H4 (cell line): ENCODE results near the gene MAPKAP1. TPM values are rescaled to one million over a fixed set of nuclear protein-coding genes. Genes with fewer than 3 reads are reported as not detected.

ENCODE experiments used
- DNase-seq: peaks from one replicate; pipeline ENCODE4 v3.0.0-alpha.2; 2015; ENCODE audit warnings: low spot score
- total RNA-seq: library from RNA; depleted of rRNA; stranded (reverse); fragments of >200 nt; shearing (Covaris generic); gene quantifications from 2 replicates; pipeline ENCODE4 v1.2.3, GENCODE V29; 2014

The MAPKAP1 gene
- total RNA-seq, 1 experiment from 2014 or later: 84.3 TPM

GRCh38 chr9:125674981-125675973 lies 31.7 kb downstream of the MAPKAP1 start:
- peak; percentile 37 for DNase-seq

GRCh38 chr9:125672876-125673275 lies 34.1 kb downstream of the MAPKAP1 start:
- DNase-seq: no peak

- peak; percentile 12 for DNase-seq
Observed at GRCh38 chr9:125663127-125663526, 43.9 kb downstream of the MAPKAP1 start.

- no peak for DNase-seq
Observed at GRCh38 chr9:125660557-125660956, 46.5 kb downstream of the MAPKAP1 start.

- no peak for DNase-seq
Observed at GRCh38 chr9:125659954-125660353, 47.1 kb downstream of the MAPKAP1 start.

GRCh38 chr9:125659201-125659840 lies 47.7 kb downstream of the MAPKAP1 start:
- no peak for DNase-seq

- no peak for DNase-seq
Observed at GRCh38 chr9:125656560-125656959, 50.4 kb downstream of the MAPKAP1 start.

GRCh38 chr9:125655691-125656410 lies 51.2 kb downstream of the MAPKAP1 start:
- no peak for DNase-seq

GRCh38 chr9:125655066-125655633 lies 51.9 kb downstream of the MAPKAP1 start:
- no peak for DNase-seq

- DNase-seq: no peak
Observed at GRCh38 chr9:125654121-125654520, 52.9 kb downstream of the MAPKAP1 start.

GRCh38 chr9:125653325-125653724 lies 53.7 kb downstream of the MAPKAP1 start:
- DNase-seq: no peak

GRCh38 chr9:125652759-125653158 lies 54.2 kb downstream of the MAPKAP1 start:
- no peak for DNase-seq

GRCh38 chr9:125652233-125652594 lies 54.8 kb downstream of the MAPKAP1 start:
- no peak for DNase-seq

GRCh38 chr9:125651576-125652232 lies 55.3 kb downstream of the MAPKAP1 start:
- DNase-seq: no peak

- no peak for DNase-seq
Observed at GRCh38 chr9:125650271-125650737, 56.7 kb downstream of the MAPKAP1 start.

GRCh38 chr9:125649826-125650225 lies 57.2 kb downstream of the MAPKAP1 start:
- no peak for DNase-seq

- peak; percentile 27 for DNase-seq
Observed at GRCh38 chr9:125649315-125649714, 57.7 kb downstream of the MAPKAP1 start.

- no peak for DNase-seq
Observed at GRCh38 chr9:125648294-125648693, 58.7 kb downstream of the MAPKAP1 start.

- DNase-seq: no peak
Observed at GRCh38 chr9:125646621-125647100, 60.3 kb downstream of the MAPKAP1 start.

GRCh38 chr9:125646217-125646616 lies 60.8 kb downstream of the MAPKAP1 start:
- DNase-seq: no peak
